ENCODE results near the gene MBLAC2. TPM values are rescaled to one million over a fixed set of nuclear protein-coding genes. Genes with fewer than 3 reads are reported as not detected.
A peak's percentile ranks its signal among the peaks of the same experiment; 100 is the strongest.

The MBLAC2 gene
- total RNA-seq, 1 donor, result 2.9 TPM

- Histone ChIP-seq H3K4me3 (ENCODE audit: low read length) (no peak overlapping the region), H3K27me3 (ENCODE audit: insufficient read depth, low read length) (no peaks in the 10 kb centered on the region), H3K9me3 (ENCODE audit: low read depth, low read length) (no peaks in the 10 kb centered on the region), H3K4me1 (ENCODE audit: insufficient read depth, low read length) (peaks cover 19% of the 10 kb centered on the region)
These were observed 3.1 kb upstream of the MBLAC2 start for GRCh38 chr5:90477621-90478215.

GRCh38 chr5:90477073-90477472 is 2.5 kb upstream of the MBLAC2 start:
- Histone ChIP-seq H3K4me3 (ENCODE audit: low read length) (no peak overlapping the region), H3K9me3 (ENCODE audit: low read depth, low read length) (no peaks in the 10 kb centered on the region), H3K4me1 (ENCODE audit: insufficient read depth, low read length) (peaks cover 19% of the 10 kb centered on the region), H3K27me3 (ENCODE audit: insufficient read depth, low read length) (no peaks in the 10 kb centered on the region)

- Histone ChIP-seq H3K4me3 (ENCODE audit: low read length) (no peak overlapping the region), H3K27me3 (ENCODE audit: insufficient read depth, low read length) (no peaks in the 10 kb centered on the region), H3K9me3 (ENCODE audit: low read depth, low read length) (no peaks in the 10 kb centered on the region), H3K4me1 (ENCODE audit: insufficient read depth, low read length) (peaks cover 19% of the 10 kb centered on the region)
These were observed 1.8 kb upstream of the MBLAC2 start for GRCh38 chr5:90476391-90476790.

- Histone ChIP-seq H3K27me3 (ENCODE audit: insufficient read depth, low read length) (no peaks in the 10 kb centered on the region), H3K9me3 (ENCODE audit: low read depth, low read length) (no peaks in the 10 kb centered on the region), H3K4me3 (ENCODE audit: low read length) (no peak overlapping the region), H3K4me1 (ENCODE audit: insufficient read depth, low read length) (peaks cover 19% of the 10 kb centered on the region)
These were observed 937 bp upstream of the MBLAC2 start for GRCh38 chr5:90475436-90475980.

GRCh38 chr5:90473396-90474234 is 956 bp downstream of the MBLAC2 start:
- peak overlapping the region; percentile 74 for H3K4me3 ChIP-seq (ENCODE audit: low read length)
- H3K9me3 ChIP-seq (ENCODE audit: low read depth, low read length), result no peaks in the 10 kb centered on the region
- peaks cover 19% of the 10 kb centered on the region for H3K4me1 ChIP-seq (ENCODE audit: insufficient read depth, low read length)
- no peaks in the 10 kb centered on the region for H3K27me3 ChIP-seq (ENCODE audit: insufficient read depth, low read length)

- no peaks in the 10 kb centered on the region for H3K27me3 ChIP-seq (ENCODE audit: insufficient read depth, low read length)
- peak overlapping the region; percentile 74 for H3K4me3 ChIP-seq (ENCODE audit: low read length)
- H3K4me1 ChIP-seq (ENCODE audit: insufficient read depth, low read length), result peaks cover 19% of the 10 kb centered on the region
- H3K9me3 ChIP-seq (ENCODE audit: low read depth, low read length), result no peaks in the 10 kb centered on the region
These were observed 1.7 kb downstream of the MBLAC2 start for GRCh38 chr5:90472783-90473395.

GRCh38 chr5:90461288-90461687 is 13.3 kb downstream of the MBLAC2 start:
- Histone ChIP-seq H3K4me3 (ENCODE audit: low read length) (no peak overlapping the region), H3K9me3 (ENCODE audit: low read depth, low read length) (no peaks in the 10 kb centered on the region), H3K27me3 (ENCODE audit: insufficient read depth, low read length) (no peaks in the 10 kb centered on the region), H3K4me1 (ENCODE audit: insufficient read depth, low read length) (no peaks in the 10 kb centered on the region)

GRCh38 chr5:90446961-90447360 is 27.6 kb downstream of the MBLAC2 start:
- no peaks in the 10 kb centered on the region for H3K27me3 ChIP-seq (ENCODE audit: insufficient read depth, low read length)
- H3K9me3 ChIP-seq (ENCODE audit: low read depth, low read length), result no peaks in the 10 kb centered on the region
- no peak overlapping the region for H3K4me3 ChIP-seq (ENCODE audit: low read length)
- H3K4me1 ChIP-seq (ENCODE audit: insufficient read depth, low read length), result no peaks in the 10 kb centered on the region

- Histone ChIP-seq H3K4me3 (ENCODE audit: low read length) (no peak overlapping the region), H3K9me3 (ENCODE audit: low read depth, low read length) (no peaks in the 10 kb centered on the region), H3K27me3 (ENCODE audit: insufficient read depth, low read length) (peaks cover 7% of the 10 kb centered on the region)
These were observed 33.9 kb downstream of the MBLAC2 start for GRCh38 chr5:90440644-90441043.

GRCh38 chr5:90438100-90438499 is 36.5 kb downstream of the MBLAC2 start:
- peaks cover 7% of the 10 kb centered on the region for H3K27me3 ChIP-seq (ENCODE audit: insufficient read depth, low read length)
- no peaks in the 10 kb centered on the region for H3K4me1 ChIP-seq (ENCODE audit: insufficient read depth, low read length)
- no peaks in the 10 kb centered on the region for H3K9me3 ChIP-seq (ENCODE audit: low read depth, low read length)
- H3K4me3 ChIP-seq (ENCODE audit: low read length), result no peak overlapping the region

More at GRCh38 chr5:90440644-90441043, 33.9 kb downstream of the MBLAC2 start:
- no peaks in the 10 kb centered on the region for H3K4me1 ChIP-seq (ENCODE audit: insufficient read depth, low read length)

GRCh38 chr5:90437663-90438062 is 36.9 kb downstream of the MBLAC2 start:
- peaks cover 7% of the 10 kb centered on the region for H3K27me3 ChIP-seq (ENCODE audit: insufficient read depth, low read length)
- H3K9me3 ChIP-seq (ENCODE audit: low read depth, low read length), result no peaks in the 10 kb centered on the region
- no peak overlapping the region for H3K4me3 ChIP-seq (ENCODE audit: low read length)
- no peaks in the 10 kb centered on the region for H3K4me1 ChIP-seq (ENCODE audit: insufficient read depth, low read length)

- Histone ChIP-seq H3K4me1 (ENCODE audit: insufficient read depth, low read length) (no peaks in the 10 kb centered on the region), H3K9me3 (ENCODE audit: low read depth, low read length) (no peaks in the 10 kb centered on the region), H3K27me3 (ENCODE audit: insufficient read depth, low read length) (peaks cover 7% of the 10 kb centered on the region)
These were observed 40.4 kb downstream of the MBLAC2 start for GRCh38 chr5:90434116-90434714.

GRCh38 chr5:90424245-90424644 is 50.3 kb downstream of the MBLAC2 start:
- Histone ChIP-seq H3K9me3 (ENCODE audit: low read depth, low read length) (no peaks in the 10 kb centered on the region), H3K27me3 (ENCODE audit: insufficient read depth, low read length) (peaks cover 4% of the 10 kb centered on the region)

More at GRCh38 chr5:90434116-90434714, 40.4 kb downstream of the MBLAC2 start:
- H3K4me3 ChIP-seq (ENCODE audit: low read length), result no peak overlapping the region

GRCh38 chr5:90421136-90421535 is 53.4 kb downstream of the MBLAC2 start:
- Histone ChIP-seq H3K4me3 (ENCODE audit: low read length) (no peak overlapping the region), H3K27me3 (ENCODE audit: insufficient read depth, low read length) (peaks cover 4% of the 10 kb centered on the region), H3K9me3 (ENCODE audit: low read depth, low read length) (no peaks in the 10 kb centered on the region), H3K4me1 (ENCODE audit: insufficient read depth, low read length) (no peaks in the 10 kb centered on the region)

More at GRCh38 chr5:90424245-90424644, 50.3 kb downstream of the MBLAC2 start:
- Histone ChIP-seq H3K4me1 (ENCODE audit: insufficient read depth, low read length) (no peaks in the 10 kb centered on the region), H3K4me3 (ENCODE audit: low read length) (no peak overlapping the region)

- Histone ChIP-seq H3K9me3 (ENCODE audit: low read depth, low read length) (no peaks in the 10 kb centered on the region), H3K4me1 (ENCODE audit: insufficient read depth, low read length) (no peaks in the 10 kb centered on the region), H3K4me3 (ENCODE audit: low read length) (no peak overlapping the region), H3K27me3 (ENCODE audit: insufficient read depth, low read length) (peaks cover 4% of the 10 kb centered on the region)
These were observed 56.4 kb downstream of the MBLAC2 start for GRCh38 chr5:90418214-90418613.
